ENCODE data around the gene LUC7L. TPM values are rescaled to one million over a fixed set of nuclear protein-coding genes. Genes with fewer than 3 reads are reported as not detected.

Gene LUC7L
- total RNA-seq, 1 donor from 2014 or later: 109 TPM

GRCh38 chr16:275041-275641, 45.9 kb upstream of the LUC7L start:
- TF ChIP-seq, protein P1, sequence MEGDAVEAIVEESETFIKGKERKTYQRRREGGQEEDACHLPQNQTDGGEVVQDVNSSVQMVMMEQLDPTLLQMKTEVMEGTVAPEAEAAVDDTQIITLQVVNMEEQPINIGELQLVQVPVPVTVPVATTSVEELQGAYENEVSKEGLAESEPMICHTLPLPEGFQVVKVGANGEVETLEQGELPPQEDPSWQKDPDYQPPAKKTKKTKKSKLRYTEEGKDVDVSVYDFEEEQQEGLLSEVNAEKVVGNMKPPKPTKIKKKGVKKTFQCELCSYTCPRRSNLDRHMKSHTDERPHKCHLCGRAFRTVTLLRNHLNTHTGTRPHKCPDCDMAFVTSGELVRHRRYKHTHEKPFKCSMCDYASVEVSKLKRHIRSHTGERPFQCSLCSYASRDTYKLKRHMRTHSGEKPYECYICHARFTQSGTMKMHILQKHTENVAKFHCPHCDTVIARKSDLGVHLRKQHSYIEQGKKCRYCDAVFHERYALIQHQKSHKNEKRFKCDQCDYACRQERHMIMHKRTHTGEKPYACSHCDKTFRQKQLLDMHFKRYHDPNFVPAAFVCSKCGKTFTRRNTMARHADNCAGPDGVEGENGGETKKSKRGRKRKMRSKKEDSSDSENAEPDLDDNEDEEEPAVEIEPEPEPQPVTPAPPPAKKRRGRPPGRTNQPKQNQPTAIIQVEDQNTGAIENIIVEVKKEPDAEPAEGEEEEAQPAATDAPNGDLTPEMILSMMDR (IDR thresholded peaks at IDR 0.05; ENCODE audit: insufficient read depth, low read length, poor library complexity, severe bottlenecking): no peak
- H3K4me3 ChIP-seq (ENCODE audit: low read depth, low read length): peak overlapping the region; percentile 11
- peaks cover 57% of the 10 kb centered on the region for H3K27me3 ChIP-seq (ENCODE audit: control insufficient read depth, insufficient read depth, low read length)
- no peaks in the 10 kb centered on the region for H3K36me3 ChIP-seq (ENCODE audit: control insufficient read depth, insufficient read depth, low read length)
- no peak for DNase-seq (ENCODE audit: low read depth)

- Histone ChIP-seq H3K4me3 (ENCODE audit: low read depth, low read length) (no peak overlapping the region), H3K27me3 (ENCODE audit: control insufficient read depth, insufficient read depth, low read length) (peaks cover 60% of the 10 kb centered on the region), H3K36me3 (ENCODE audit: control insufficient read depth, insufficient read depth, low read length) (no peaks in the 10 kb centered on the region)
- TF ChIP-seq, protein P1 (IDR thresholded peaks at IDR 0.05; ENCODE audit: insufficient read depth, low read length, poor library complexity, severe bottlenecking): no peak
- DNase-seq (ENCODE audit: low read depth): no peak
These were observed 44.5 kb upstream of the LUC7L start for GRCh38 chr16:273547-274421.

DNA sequence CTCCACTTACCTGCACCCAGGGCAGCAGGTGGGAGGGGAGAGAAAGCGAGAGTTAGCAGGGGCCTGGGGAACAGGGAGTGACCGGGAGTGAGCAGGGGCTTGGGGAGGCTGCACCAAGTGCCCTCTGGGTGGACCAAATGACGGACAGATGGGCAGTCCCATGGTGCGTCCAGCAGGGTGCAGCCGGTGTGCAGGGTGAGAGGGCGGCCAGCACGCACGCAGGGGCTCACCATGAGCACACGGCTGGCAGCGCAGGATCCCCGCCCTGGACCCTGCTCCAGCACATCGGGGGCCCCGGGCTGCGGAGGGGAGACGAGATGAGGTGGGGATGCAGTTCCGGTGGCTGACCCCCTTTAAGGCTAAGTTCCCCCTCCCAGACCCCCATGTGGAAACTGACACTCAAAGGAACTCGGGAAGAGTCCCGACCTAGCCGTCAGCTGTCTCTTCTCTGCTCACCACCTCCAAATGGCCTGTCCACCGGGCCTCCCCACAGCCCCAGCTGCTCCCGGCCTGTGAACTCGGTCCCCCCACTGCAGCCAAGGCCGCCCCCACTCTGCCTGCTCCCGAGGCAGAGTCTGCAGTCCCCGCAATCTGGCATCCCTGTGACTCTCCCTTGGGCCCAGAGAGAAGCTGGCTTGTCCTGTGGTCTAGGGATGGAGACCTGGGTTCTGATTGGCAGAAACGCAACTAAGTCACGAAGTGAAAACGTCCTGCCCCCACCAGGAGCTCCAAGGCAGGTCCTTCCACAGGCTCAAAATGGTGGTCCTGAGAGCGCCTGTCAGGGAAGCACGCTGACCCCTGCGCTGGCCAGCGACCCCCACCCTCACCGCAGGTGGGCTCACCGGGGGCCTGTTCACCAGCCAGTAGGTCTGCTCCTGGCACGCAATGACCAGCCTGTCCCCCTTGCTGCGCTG, 43.6 kb upstream of the LUC7L start:
- Histone ChIP-seq H3K36me3 (ENCODE audit: control insufficient read depth, insufficient read depth, low read length) (no peaks in the 10 kb centered on the region), H3K27me3 (ENCODE audit: control insufficient read depth, insufficient read depth, low read length) (peaks cover 60% of the 10 kb centered on the region), H3K4me3 (ENCODE audit: low read depth, low read length) (no peak overlapping the region)
- DNase-seq (ENCODE audit: low read depth): no peak
- TF ChIP-seq, protein P1 (IDR thresholded peaks at IDR 0.05; ENCODE audit: insufficient read depth, low read length, poor library complexity, severe bottlenecking): peak; percentile 20

- H3K36me3 ChIP-seq (ENCODE audit: control insufficient read depth, insufficient read depth, low read length): no peaks in the 10 kb centered on the region
- no peak for DNase-seq (ENCODE audit: low read depth)
- H3K27me3 ChIP-seq (ENCODE audit: control insufficient read depth, insufficient read depth, low read length): peaks cover 53% of the 10 kb centered on the region
- H3K4me3 ChIP-seq (ENCODE audit: low read depth, low read length): no peak overlapping the region
- TF ChIP-seq, protein P1 (IDR thresholded peaks at IDR 0.05; ENCODE audit: insufficient read depth, low read length, poor library complexity, severe bottlenecking): no peak
These were observed 41.4 kb upstream of the LUC7L start for GRCh38 chr16:270381-271255.

Measured in kidney epithelial cell (primary cell).